Stimulated activated CD4-positive, alpha-beta T cell treated with anti-CD3 and anti-CD28 coated beads, Interleukin-1b, Interleukin-23, amount 100 ng/mL, for 48 hours (primary cell): ENCODE measurements around the gene BTBD9.
"Not testable (repeated sequence)": the region's sequence is repeated elsewhere in the genome, so short reads cannot be mapped to it uniquely, and the experiment has no call there.

Experiments used
- DNase-seq: peaks from one replicate; pipeline ENCODE4 v3.0.0-alpha.2; 2020

BTBD9 gene

GRCh38 chr6:38648629-38649028 lies 8.9 kb upstream of the BTBD9 start:
- no peak for DNase-seq

GRCh38 chr6:38646166-38646878 lies 6.6 kb upstream of the BTBD9 start:
- DNase-seq: no peak

GRCh38 chr6:38644951-38645350 lies 5.2 kb upstream of the BTBD9 start:
- DNase-seq: no peak

- no peak for DNase-seq
Measured at GRCh38 chr6:38640216-38640909, 634 bp upstream of the BTBD9 start.

DNA sequence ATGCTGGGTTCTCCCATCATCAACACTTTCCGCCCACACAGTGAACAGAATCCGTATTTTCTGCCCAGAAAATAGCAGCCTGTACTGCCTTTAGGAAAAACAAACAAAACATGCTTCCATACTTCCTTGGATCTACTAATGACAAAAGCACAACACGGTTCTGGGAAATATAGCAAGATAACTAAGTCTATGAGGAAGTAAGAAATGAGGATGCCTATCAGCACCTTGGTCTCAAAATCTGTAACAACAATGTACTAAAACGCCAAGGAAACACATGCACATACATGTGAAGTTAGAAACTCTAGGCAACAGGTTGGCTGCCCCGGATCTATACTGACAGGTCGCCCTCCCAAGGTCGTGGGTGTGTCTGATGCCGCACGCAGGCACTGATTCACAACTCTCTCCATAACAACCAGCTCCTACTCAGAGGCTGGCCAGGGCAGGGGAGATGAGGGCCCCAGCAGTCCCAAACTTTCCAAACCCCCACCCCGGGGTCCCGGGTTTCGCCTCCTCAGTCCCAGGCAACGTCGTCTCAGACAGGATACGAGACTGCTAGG lies 710 bp downstream of the BTBD9 start:
- DNase-seq: peak; percentile 63

- DNase-seq: no peak
Measured at GRCh38 chr6:38637756-38638155, 2.0 kb downstream of the BTBD9 start.

DNA sequence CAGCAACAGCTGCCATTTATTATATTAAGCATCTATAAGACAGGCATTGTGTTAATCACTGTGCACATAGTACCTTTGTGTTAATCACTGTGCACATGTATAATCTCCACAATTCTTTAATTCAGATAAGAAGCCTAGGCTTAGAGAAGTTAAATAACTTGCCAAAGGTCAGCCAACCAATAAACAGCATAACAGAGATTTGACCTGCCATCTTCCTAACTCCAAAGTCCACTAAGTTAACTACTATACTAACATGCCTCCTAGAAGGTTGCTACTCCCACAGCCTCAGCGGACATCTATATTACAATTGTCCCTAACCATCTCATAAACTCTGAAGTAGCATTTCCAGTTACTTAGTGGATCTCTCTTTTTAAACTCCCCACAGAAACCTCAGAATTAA lies 3.7 kb downstream of the BTBD9 start:
- no peak for DNase-seq

DNA sequence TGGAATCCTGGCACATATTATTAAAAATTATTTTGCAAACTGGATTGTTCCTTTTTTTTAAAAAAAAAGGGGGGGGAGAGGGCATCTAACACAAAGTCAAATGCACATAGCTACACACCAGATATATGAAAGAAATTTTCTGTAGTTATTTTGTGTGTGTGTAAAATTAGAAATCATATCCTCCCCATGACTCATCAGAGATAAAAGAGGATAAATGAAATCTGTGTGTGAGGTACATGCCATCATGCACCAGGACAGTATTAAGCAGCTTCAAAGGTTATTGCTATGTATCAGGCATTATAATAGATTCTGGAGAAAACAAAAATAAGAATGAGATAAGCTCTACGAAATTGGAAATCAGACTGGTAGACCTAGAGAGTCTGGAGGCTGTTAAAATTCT lies 5.2 kb downstream of the BTBD9 start:
- no peak for DNase-seq

GRCh38 chr6:38632490-38632889 lies 7.2 kb downstream of the BTBD9 start:
- no peak for DNase-seq

DNA sequence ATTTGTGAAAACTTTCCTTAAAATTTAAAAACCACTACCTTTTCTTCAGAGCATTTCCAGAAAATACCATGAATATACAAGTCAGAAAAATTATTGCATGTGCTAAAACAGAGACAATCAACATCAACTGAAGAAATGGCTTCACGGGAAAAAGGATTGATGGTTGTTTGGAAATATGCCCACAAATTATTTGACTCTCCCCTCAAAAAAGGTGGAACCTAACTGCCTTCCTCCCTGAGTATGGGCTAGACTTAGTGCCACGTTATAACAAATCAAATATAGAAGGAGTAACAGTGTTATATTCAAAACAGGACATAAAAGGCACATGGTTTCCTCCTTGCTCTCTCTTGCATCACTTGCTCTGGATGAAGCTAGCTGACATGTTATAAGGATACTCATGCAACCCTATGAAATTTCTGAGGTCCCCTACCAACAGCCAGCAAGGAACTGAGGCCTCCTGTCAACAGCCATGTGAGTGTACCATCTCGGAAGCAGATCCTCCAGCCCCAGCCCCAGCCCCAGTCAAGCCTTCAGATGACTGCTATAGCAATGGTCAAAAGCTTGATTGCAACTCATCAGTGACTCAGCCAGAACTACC lies 8.4 kb downstream of the BTBD9 start:
- no peak for DNase-seq

- DNase-seq: no peak
Measured at GRCh38 chr6:38625217-38625616, 14.5 kb downstream of the BTBD9 start.

DNA sequence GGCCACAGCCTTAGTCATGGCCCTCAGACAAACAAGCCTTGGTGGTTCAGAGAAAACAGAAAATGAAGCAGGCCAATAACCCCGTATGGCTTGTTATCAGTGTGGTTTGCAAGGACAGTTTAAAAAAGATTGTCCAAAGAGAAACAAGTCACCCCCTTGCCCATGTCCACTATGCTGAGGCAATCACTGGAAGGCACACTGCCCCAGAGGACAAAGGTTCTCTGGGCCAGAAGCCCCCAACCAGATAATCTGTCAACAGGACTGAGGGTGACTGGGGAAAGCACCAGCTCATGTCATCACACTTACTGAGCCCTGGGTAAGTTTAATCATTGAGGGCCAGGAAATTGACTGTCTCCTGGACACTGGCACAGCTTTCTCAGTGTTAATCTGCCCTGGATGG lies 20.4 kb downstream of the BTBD9 start:
- not testable (repeated sequence) for DNase-seq

DNA sequence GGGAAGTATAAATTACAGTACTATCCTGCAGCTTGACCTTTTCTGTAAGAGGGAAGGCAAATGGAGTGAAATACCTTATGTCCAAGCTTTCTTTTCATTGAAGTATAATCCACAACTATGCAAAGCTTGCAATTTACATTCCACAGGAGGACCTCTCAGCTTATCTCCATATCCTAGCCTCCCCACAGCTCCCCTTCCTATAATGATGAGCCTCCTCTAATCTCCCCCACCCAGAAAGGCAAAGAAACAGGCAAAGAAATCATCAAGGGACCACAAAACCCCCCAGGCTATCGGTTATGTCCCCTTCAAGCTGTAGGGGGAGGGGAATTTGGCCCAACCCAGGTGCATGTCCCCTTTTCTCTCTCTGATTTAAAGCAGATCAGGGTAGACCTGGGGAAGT lies 21.4 kb downstream of the BTBD9 start:
- not testable (repeated sequence) for DNase-seq

DNA sequence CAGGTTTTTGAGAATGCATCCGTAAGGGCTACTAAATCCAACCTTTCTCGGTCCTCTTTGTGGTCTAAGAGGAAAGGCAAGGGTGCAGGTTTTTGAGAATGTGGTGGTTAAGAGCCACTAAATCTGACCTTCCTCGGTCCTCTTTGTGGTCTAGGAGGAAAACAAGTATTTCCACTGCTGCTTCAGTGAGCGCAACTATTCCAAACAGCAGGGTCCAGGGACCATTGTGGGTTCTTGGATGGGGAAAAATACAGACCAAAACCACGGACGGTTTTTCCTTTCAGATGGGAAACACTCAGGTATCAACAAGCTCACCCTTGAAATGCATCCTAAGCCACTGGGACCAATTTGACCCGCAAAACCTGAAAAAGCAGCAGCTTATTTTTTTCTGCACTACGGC lies 21.9 kb downstream of the BTBD9 start:
- no peak for DNase-seq

DNA sequence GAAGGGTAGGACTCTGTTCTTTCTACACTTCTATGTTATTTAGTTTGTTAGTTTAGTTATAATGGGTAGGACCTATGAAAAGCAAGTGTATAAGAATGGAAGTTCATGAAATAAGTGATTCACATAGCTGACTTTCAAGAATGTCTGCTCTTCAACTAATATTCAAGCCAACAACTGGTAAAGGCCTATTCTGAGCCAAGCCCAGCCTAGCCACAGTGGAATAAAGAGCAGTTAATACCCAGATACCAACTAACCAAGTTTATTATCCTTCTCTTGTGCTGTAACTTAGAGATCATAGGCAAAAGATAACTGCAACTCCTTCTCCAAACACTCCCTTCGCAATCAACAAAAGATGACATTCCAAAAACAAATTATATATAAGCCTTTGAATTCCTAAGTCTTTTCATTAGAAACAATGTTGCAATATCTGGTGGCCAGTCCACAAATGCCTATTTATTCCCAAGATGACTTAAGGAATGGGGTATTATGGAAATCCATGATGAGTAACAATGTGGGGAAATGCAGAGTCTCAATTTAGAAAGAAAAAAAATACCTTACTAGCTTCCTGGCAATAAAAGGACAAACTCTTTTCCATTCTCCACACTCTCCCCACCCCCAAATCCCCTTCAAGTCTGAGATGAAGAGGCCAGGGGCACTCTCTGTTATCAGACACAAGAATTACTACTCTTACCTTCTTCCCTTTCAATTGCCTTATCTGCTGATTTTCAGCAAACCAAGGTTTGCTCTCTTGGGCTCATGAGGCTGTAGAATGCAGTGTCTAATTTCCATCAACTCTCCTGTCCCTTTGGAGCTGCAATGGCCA lies 27.4 kb downstream of the BTBD9 start:
- DNase-seq: no peak

DNA sequence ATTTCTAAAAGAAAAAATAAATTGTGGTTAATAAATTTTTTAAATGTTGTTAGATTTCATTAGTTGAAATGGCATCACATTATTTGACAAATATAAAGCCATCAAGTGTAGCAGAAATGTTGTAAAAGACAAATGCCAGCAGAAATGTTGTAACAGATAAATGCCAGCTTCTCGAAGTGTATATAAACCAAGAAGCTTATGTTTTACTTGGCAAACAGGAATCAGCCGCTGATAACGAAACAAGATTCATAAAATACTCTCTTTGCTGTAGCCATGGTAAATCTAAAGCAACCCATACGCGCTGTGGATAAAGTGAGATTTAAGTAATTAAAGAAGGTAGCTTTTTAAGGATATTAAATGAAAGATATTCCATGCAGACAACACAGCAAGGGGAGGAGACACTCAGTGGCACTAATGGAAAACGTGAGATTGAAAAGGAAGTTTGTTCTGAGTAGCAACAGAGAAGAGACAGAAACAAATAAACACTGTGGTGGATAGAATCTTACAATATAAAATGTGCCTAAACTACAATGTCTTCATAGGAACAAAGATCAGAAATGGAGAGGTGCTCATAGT lies 29.6 kb downstream of the BTBD9 start:
- no peak for DNase-seq

DNA sequence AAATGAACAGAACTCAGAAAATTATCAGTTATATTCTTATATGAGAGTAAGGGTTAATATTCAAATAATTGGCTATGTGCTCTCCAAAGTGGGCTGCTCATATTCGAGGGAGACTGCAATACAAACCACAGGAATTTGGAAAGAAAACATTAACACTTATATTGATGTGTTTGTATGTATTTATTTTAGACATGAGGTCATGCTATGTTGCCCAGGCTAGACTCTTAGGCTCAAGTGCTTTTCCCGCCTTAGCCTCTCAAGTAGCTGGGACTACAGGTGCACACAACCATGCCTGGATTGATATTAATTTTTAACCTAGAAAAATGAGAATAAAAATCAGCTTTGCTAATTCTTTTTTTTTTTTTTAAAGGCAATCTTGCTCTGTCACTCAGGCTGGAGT lies 35.0 kb downstream of the BTBD9 start:
- no peak for DNase-seq

DNA sequence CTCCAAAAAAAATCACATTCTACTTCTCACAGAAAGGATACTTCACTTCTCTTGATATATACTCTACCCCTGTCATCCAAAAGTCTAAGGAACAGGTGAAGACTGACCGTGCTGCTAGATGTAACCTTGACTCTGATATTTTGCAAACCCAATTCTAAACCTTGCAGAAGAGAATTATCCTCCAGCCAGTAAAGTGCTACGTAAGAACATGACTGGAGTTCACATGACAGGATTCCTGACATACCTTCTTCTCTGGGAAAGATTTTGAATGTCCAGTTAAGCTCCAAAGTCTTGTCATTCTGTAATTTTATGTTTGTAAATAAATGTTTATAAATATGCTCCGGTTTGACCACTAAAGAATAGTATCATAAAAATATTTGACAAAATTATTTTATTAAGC lies 35.8 kb downstream of the BTBD9 start:
- DNase-seq: no peak

GRCh38 chr6:38603496-38603895 lies 36.2 kb downstream of the BTBD9 start:
- DNase-seq: no peak

DNA sequence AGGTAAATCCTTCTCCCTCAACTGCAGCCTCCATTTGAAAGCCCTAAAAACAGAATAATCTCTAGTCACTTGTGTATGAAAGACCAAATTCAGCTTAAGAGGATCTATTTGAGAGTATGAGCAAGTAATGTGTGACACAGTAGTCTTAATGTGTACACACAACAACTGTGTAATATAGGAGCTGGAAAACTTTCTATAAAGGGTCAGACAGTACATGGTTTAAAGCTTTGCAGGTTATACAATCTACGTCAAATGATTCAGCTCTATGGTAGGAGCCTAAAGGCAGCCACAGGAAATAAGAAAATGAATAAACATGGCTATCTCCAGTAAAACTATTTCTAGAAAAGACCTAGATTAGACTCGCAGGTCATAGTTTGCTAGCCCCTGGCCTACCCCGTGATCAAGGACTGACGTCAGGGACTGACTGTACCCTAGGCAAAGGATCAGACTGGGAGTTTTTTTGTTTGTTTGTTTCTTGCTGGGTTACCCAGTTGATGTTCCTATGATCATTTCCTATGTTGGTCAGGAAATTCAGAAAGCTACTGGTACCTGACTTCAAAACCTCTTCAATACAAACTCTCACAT lies 39.7 kb downstream of the BTBD9 start:
- DNase-seq: no peak

DNA sequence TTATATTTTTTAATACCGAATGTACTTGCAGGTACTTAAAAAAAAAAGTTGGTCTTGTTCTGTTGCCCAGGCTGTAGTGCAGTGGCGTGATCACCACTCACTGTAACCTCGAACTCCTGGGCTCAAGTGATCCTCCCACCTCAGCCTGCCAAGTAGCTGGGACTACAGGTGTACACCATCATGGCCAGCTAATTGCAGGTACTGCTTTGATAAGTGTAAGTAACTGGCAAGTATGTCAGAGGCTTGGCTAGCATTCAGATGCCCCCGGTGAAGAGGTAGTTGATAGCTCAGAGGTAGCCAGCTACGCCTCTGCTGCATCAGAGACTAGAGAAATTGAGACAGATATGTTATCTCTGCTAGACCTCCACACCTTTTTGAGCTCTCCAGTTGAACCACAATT lies 40.5 kb downstream of the BTBD9 start:
- no peak for DNase-seq

DNA sequence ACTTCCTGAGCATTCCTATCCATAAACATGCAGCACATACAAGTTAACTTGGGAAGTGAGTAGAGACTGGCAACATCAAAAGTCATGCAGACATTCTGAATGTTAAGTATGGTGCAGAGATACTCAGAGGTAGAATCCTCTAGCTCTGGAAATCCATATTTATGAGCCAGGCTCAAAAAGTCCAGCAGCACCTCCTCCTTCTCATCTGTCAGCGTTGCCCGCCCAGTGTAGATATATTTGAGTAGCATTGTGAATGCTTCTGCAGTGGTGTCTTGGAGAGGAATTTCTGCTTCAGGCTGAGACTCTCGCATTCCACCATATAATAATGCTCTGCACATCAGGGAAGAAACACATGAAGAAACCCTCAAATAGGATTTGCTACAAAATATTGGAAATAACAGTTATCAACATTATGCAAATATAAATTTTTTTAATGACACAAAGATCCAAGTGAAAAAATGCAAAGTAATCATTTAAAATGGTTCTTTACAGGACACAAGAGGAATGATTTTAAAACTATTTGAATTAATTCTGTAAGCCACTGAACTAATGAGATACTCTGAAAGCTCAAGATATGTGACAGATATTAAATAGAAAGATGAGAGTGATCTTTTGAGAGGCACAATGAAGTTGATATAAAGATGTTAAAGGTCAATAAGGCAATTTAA lies 45.6 kb downstream of the BTBD9 start:
- no peak for DNase-seq
